Measurements from ENCODE around the gene SEMA4D.

DNA sequence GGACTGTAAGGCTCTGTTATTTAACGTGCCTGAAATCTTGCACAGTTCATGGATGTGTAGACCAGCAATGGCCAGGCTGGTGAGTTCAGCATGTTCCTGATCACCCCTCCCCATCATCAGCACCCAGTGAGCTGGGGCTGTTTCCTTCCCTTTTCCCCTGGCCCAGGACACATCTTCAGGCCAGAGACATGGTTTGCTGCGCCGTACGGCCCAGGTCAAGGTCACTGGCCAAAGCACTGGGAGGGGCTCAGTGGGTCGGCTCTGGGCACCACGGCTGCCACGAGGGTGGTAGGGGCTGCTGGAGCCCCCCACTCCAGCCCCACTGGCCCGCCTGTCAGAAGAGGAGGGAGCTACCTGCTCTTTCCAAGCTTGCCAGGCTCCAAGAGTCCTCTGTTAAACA, 55.9 kb downstream of the SEMA4D start:
- TF ChIP-seq, protein P1, sequence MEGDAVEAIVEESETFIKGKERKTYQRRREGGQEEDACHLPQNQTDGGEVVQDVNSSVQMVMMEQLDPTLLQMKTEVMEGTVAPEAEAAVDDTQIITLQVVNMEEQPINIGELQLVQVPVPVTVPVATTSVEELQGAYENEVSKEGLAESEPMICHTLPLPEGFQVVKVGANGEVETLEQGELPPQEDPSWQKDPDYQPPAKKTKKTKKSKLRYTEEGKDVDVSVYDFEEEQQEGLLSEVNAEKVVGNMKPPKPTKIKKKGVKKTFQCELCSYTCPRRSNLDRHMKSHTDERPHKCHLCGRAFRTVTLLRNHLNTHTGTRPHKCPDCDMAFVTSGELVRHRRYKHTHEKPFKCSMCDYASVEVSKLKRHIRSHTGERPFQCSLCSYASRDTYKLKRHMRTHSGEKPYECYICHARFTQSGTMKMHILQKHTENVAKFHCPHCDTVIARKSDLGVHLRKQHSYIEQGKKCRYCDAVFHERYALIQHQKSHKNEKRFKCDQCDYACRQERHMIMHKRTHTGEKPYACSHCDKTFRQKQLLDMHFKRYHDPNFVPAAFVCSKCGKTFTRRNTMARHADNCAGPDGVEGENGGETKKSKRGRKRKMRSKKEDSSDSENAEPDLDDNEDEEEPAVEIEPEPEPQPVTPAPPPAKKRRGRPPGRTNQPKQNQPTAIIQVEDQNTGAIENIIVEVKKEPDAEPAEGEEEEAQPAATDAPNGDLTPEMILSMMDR (conservative IDR thresholded peaks at IDR 0.05; ENCODE audit: low read depth, low read length): no peak
- no peak for TF ChIP-seq EZH2 (IDR thresholded peaks at IDR 0.05; ENCODE audit: low read length, unreplicated experiment)
